Peyer's patch (tissue), 4 donors: ENCODE results near the gene MSANTD7. TPM values are rescaled to one million over a fixed set of nuclear protein-coding genes. Genes with fewer than 3 reads are reported as not detected.
"Not testable (repeated sequence)": the region's sequence is repeated elsewhere in the genome, so short reads cannot be mapped to it uniquely, and the experiment has no call there.

ENCODE experiments used
- DNase-seq, 3 donors: peaks; one replicate each; pipeline ENCODE4 v3.0.0-alpha.2; 2017 to 2019
- H3K27ac ChIP-seq, 4 donors: fragments of 200-600 bp; sonication (generic); one replicate each; pipeline ENCODE4 v1.5.1; 2016 to 2019
- H3K27me3 ChIP-seq, 2 donors: fragments of 200-600 bp; sonication (generic); one replicate each; pipeline ENCODE4 v1.5.1; 2019
- H3K36me3 ChIP-seq, 3 donors: fragments of 200-600 bp; sonication (generic); one replicate each; pipeline ENCODE4 v1.5.1; 2016 to 2019
- H3K4me1 ChIP-seq, 4 donors: fragments of 200-600 bp; sonication (generic); one replicate each; pipeline ENCODE4 v1.5.1; 2016 to 2019
- H3K4me3 ChIP-seq, 4 donors: fragments of 200-600 bp; sonication (generic); 1 replicate in 3 of 4; 2 replicates in 1 of 4; pipeline ENCODE4 v1.5.1; 2016 to 2019; ENCODE audit warnings: mild to moderate bottlenecking in 1 of 4
- H3K9me3 ChIP-seq, 4 donors: fragments of 200-600 bp; sonication (generic); one replicate each; pipeline ENCODE4 v1.5.1; 2016 to 2019; ENCODE audit warnings: mild to moderate bottlenecking in 1 of 4
- POLR2A ChIP-seq, 2 donors: fragments of 450-650 bp; IDR thresholded peaks; one replicate each; pipeline ENCODE4 v1.5.1; 2017; ENCODE audit warnings: antibody characterized with exemption in 2 of 2, mild to moderate bottlenecking in 2 of 2, moderate library complexity in 2 of 2
- total RNA-seq, 4 donors: library from RNA; depleted of rRNA; stranded (reverse); fragments of >200 nt; gene quantifications; one replicate each; pipeline ENCODE4 v1.1.0, GENCODE V29; 2016
- TF ChIP-seq, protein P1 (sequence below), 6 experiments: fragments of 450-650 bp in 4 of 6; fragments of 200-600 bp in 2 of 6; sonication (generic) in 1 of 6; IDR thresholded peaks; one replicate each; pipeline ENCODE4 v1.5.1; 2017 to 2019; ENCODE audit warnings: antibody characterized with exemption in 6 of 6, mild to moderate bottlenecking in 3 of 6, moderate library complexity in 1 of 6

The MSANTD7 gene
- total RNA-seq, 4 donors from 2014 or later: 9.1 to 12.8 (median 10.3) TPM

DNA sequence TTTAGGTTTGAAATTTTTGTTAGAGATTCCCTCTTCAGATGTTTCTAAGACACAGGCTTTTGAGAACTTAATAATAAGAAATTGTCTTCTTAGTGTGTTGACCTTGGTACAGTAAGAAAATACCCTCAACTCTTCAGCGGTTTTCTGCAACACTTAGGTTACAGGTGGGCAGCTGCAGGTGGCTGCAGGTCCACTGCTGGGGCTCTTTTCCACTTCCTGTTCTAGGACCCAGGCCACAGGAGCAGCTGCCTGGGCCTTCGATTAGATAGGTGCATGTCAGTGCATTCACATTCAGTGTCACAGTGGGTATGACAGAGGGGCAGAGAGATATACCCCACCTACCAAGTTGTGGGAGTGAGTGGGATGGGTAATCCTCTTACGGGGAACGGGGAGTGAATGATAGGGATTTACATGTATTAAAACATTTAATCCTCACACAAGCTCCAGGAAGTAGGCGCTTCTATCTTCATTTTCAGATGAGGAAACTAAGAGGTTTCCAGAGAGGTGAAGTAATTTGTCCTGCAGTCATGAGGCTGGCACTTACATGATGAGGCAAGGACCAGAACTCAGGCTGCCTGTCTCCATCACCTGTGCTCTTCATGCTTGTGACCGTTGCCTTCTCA lies 20.3 kb downstream of the MSANTD7 start:
- Histone ChIP-seq H3K27me3 (no peaks in the 10 kb centered on the region), H3K27ac (no peak overlapping the region), H3K4me1 (peaks cover 0 to 16% (median 0%) of the 10 kb centered on the region in 4 donors), H3K4me3 (no peak overlapping the region), H3K36me3 (peaks cover 0 to 17% (median 0%) of the 10 kb centered on the region in 3 donors), H3K9me3 (no peaks in the 10 kb centered on the region)
- no peak for DNase-seq
- TF ChIP-seq, protein P1, sequence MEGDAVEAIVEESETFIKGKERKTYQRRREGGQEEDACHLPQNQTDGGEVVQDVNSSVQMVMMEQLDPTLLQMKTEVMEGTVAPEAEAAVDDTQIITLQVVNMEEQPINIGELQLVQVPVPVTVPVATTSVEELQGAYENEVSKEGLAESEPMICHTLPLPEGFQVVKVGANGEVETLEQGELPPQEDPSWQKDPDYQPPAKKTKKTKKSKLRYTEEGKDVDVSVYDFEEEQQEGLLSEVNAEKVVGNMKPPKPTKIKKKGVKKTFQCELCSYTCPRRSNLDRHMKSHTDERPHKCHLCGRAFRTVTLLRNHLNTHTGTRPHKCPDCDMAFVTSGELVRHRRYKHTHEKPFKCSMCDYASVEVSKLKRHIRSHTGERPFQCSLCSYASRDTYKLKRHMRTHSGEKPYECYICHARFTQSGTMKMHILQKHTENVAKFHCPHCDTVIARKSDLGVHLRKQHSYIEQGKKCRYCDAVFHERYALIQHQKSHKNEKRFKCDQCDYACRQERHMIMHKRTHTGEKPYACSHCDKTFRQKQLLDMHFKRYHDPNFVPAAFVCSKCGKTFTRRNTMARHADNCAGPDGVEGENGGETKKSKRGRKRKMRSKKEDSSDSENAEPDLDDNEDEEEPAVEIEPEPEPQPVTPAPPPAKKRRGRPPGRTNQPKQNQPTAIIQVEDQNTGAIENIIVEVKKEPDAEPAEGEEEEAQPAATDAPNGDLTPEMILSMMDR (IDR thresholded peaks at IDR 0.05): no peak
- TF ChIP-seq POLR2A (IDR thresholded peaks at IDR 0.05): no peak

DNA sequence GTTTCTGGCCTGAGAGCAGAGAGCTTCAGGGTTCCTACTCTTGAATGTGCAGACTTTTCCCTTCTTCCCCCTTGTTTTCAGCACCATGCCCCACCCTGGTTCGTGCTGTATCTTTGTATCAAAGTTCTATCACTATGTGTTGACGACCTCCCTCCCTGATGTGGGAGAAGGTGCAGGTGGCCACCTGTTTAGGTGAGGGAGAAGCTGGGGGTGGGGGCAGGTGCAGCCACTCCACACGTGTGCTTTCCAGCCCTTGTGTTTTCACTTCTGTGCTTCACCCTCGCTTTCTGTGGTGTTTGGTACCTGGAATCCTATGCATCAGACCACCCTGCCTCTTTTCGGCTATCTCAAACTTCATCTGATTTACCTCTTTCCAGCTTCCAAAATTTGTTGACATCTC lies 20.9 kb downstream of the MSANTD7 start:
- TF ChIP-seq POLR2A (IDR thresholded peaks at IDR 0.05): no peak
- no peaks in the 10 kb centered on the region for H3K27me3 ChIP-seq
- no peak for DNase-seq
- no peak overlapping the region for H3K4me3 ChIP-seq
- H3K36me3 ChIP-seq: peaks cover 0 to 19% (median 0%) of the 10 kb centered on the region in 3 donors
- H3K9me3 ChIP-seq: no peaks in the 10 kb centered on the region
- no peak overlapping the region for H3K27ac ChIP-seq
- peaks cover 0 to 16% (median 0%) of the 10 kb centered on the region in 4 donors for H3K4me1 ChIP-seq

DNA sequence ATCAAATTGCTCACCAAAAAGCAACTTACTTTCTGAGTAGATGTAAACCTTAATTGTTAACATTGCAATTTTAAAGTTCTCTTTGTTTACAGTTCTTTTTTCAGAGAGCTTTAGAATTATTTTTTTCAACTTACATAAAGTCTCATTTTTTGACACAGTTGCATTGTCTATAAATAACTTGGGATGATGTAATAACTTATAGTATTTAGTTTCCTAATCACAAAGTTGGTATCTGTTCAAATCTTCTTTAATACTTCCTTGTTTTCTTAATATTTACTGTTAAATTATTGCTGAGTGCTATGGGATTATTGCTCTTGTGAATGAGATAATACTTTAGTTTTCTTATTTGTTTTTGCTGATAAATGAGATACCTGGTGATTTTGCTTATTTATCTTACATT lies 21.7 kb downstream of the MSANTD7 start:
- TF ChIP-seq, protein P1 (IDR thresholded peaks at IDR 0.05): no peak
- no peak for TF ChIP-seq POLR2A (IDR thresholded peaks at IDR 0.05)
- Histone ChIP-seq H3K27me3 (no peaks in the 10 kb centered on the region), H3K4me3 (no peak overlapping the region), H3K27ac (no peak overlapping the region), H3K36me3 (peaks cover 0 to 22% (median 0%) of the 10 kb centered on the region in 3 donors), H3K4me1 (peaks cover 0 to 16% (median 0%) of the 10 kb centered on the region in 4 donors), H3K9me3 (no peaks in the 10 kb centered on the region)
- no peak for DNase-seq

DNA sequence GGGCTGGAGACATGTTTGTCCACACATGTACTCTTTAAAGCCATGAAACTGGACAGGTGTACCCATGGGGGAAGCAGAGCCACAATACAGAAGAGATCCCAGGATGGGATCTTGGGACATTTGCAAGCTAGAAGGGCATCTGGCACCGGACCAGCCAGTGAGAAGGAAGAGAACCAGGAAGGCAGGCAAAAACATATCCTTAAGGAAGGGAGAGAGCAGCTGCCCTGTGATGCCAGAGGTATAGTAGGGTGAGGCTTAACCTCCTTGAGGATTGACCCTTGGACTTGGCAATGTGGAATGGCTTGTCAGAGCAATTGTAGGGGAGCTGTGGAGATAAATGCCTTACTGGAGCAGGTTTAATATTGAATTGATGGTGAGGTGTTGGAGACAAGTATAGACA lies 22.7 kb downstream of the MSANTD7 start:
- Histone ChIP-seq H3K27ac (peak overlapping the region in 3 of 4 donors; percentile 50 to 77 (median 76)), H3K4me3 (no peak overlapping the region), H3K4me1 (peaks cover 0 to 16% (median 0%) of the 10 kb centered on the region in 4 donors), H3K36me3 (peaks cover 0 to 22% (median 0%) of the 10 kb centered on the region in 3 donors), H3K9me3 (no peaks in the 10 kb centered on the region), H3K27me3 (no peaks in the 10 kb centered on the region)
- peak in 2 of 3 donors; percentile 74 to 76 for DNase-seq
- TF ChIP-seq, protein P1 (IDR thresholded peaks at IDR 0.05): no peak
- TF ChIP-seq POLR2A (IDR thresholded peaks at IDR 0.05): no peak

DNA sequence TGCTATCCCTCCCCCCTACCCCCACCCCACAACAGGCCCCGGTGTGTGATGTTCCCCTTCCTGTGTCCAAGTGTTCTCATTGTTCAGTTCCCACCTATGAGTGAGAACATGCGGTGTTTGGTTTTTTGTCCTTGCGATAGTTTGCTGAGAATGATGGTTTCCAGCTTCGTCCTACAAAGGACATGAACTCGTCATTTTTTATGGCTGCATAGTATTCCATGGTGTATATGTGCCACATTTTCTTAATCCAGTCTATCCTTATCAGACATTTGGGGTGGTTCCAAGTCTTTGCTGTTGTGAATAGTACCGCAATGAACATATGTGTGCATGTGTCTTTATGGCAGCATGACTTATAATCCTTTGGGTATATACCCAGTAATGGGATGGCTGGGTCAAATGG lies 26.4 kb downstream of the MSANTD7 start:
- peaks cover 0 to 38% (median 0%) of the 10 kb centered on the region in 3 donors for H3K36me3 ChIP-seq
- DNase-seq, H3K27me3 ChIP-seq, H3K27ac ChIP-seq, H3K9me3 ChIP-seq, H3K4me3 ChIP-seq: not testable (repeated sequence)
- peaks cover 0 to 16% (median 0%) of the 10 kb centered on the region in 4 donors for H3K4me1 ChIP-seq

DNA sequence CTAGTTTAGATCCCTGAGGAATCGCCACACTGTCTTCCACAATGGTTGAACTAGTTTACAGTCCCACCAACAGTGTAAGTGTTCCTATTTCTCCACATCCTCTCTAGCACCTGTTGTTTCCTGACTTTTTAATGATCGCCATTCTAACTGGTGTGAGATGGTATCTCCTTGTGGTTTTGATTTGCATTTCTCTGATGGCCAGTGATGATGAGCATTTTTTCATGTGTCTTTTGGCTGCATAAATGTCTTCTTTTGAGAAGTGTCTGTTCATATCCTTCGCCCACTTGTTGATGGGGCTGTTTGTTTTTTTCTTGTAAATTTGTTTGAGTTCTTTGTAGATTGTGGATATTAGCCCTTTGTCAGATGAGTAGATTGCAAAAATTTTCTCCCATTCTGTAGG lies 26.8 kb downstream of the MSANTD7 start:
- Histone ChIP-seq H3K36me3 (peaks cover 0 to 42% (median 0%) of the 10 kb centered on the region in 3 donors), H3K4me1 (peaks cover 0 to 15% (median 0%) of the 10 kb centered on the region in 4 donors)
- H3K4me3 ChIP-seq, H3K27me3 ChIP-seq, DNase-seq, H3K27ac ChIP-seq, H3K9me3 ChIP-seq: not testable (repeated sequence)

DNA sequence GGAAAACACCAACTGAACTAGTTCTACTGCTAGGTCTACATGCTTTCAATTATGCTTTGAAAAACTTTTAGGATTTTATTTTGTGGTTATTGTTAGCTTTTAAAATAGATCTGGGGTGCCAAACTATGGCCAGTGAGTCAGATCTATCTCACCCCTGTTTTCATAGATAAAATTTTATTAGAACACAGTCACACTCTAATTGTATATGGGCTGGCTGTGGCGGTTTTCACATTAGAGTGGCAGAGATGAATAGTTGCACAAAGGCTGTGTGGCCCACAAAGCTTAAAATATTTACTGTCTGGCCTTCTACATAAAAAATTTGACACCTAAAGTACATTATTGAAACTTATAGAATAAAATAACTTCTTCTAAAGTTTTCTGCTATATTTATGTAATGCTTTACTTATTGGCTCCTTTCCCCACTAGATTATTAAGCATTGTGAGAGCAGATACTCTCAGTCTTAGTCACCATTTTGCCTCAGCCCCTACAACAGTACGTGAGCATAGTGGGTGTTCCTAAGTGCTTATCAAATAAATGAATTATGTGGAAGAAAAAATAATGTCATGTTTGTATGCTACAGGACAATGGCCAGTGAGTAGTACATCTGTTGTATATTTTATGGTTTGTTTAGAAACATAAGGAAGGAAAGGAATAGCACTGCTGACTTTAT lies 35.1 kb downstream of the MSANTD7 start:
- Histone ChIP-seq H3K4me3 (no peak overlapping the region), H3K27ac (no peak overlapping the region), H3K36me3 (peaks cover 0 to 28% (median 0%) of the 10 kb centered on the region in 3 donors), H3K27me3 (no peaks in the 10 kb centered on the region), H3K4me1 (peaks cover 0 to 10% (median 0%) of the 10 kb centered on the region in 4 donors), H3K9me3 (no peaks in the 10 kb centered on the region)
- no peak for DNase-seq
- TF ChIP-seq, protein P1 (IDR thresholded peaks at IDR 0.05): no peak
- TF ChIP-seq POLR2A (IDR thresholded peaks at IDR 0.05): no peak
